Stimulated activated CD4-positive, alpha-beta T cell treated with anti-CD3 and anti-CD28 coated beads, Interleukin-4, amount 100 ng/mL, for 48 hours (primary cell): ENCODE measurements around the gene ARMC3.
"Not testable (repeated sequence)": the region's sequence is repeated elsewhere in the genome, so short reads cannot be mapped to it uniquely, and the experiment has no call there.

Experiments used
- DNase-seq, 2 donors: peaks; one replicate each; pipeline ENCODE4 v3.0.0-alpha.2; 2020; ENCODE audit warnings: low read depth in 2 of 2

Gene ARMC3

DNA sequence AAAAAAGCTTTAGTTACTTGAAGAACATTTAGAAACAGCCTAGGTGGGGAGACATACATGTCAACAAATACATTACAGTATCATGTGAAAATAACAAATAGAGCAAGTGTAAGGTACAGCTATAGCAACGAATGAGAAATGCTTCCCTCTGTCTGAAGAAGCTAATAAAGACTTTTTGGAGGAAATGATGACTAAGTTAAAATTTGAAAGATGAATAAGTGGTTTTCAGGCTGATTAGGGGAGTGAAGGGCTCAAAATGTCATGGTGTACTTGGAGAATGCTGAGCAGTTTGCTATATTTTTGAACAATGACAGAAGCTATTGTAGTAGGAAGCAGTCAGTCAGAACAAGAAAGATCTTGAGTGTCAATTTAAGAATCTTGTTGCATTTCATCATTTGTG is 2.8 kb upstream of the ARMC3 start:
- DNase-seq, result no peak

- DNase-seq, result no peak
These were observed 687 bp upstream of the ARMC3 start for GRCh38 chr10:22927166-22927565.

- not testable (repeated sequence) for DNase-seq
These were observed 1.2 kb downstream of the ARMC3 start for GRCh38 chr10:22929053-22929452.

- DNase-seq, result no peak
These were observed 4.1 kb downstream of the ARMC3 start for GRCh38 chr10:22931948-22932347.

- DNase-seq, result no peak
These were observed 4.9 kb downstream of the ARMC3 start for GRCh38 chr10:22932626-22933370.

DNA sequence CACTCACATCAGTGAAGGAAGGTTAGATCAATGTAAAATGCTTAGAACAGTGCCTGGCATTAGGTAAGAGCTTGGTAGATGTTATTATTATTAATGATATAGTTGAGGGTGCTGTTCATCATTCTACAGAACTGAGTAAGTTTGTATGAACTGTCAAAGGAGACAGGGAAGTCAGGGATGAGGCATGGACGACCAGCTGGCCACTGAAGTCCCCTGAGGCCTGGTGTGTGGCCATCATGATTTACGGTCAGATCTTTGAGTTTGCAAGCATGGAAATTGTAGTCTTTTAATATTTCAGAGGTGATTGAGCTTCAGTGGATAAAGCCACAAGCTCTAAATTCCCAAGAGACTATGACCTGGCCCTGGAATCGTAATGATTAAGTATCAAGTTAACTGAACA is 6.9 kb downstream of the ARMC3 start:
- DNase-seq, result no peak

GRCh38 chr10:22942437-22942836 is 14.6 kb downstream of the ARMC3 start:
- no peak for DNase-seq

- no peak for DNase-seq
These were observed 18.3 kb downstream of the ARMC3 start for GRCh38 chr10:22945934-22946673.

GRCh38 chr10:22954970-22955369 is 27.1 kb downstream of the ARMC3 start:
- DNase-seq, result no peak

- no peak for DNase-seq
These were observed 30.5 kb downstream of the ARMC3 start for GRCh38 chr10:22958338-22958737.

DNA sequence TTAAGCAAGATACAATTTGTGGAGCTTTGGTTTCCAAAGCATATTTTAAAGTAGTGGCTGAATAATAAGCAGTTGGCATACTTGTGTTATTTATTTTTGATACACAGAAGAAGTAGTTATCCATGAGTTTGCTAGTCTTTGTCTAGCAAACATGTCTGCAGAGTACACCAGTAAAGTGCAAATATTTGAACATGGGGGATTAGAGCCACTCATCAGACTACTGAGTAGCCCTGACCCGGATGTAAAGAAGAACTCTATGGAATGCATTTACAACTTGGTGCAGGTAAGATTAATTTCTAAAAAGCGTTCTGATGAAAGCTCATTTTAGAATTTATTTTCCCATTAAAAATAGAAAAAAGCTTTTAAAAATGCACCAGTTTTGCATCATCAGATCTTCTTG is 31.4 kb downstream of the ARMC3 start:
- no peak for DNase-seq

GRCh38 chr10:22959950-22960349 is 32.1 kb downstream of the ARMC3 start:
- no peak for DNase-seq

GRCh38 chr10:22962817-22963216 is 35.0 kb downstream of the ARMC3 start:
- no peak for DNase-seq

GRCh38 chr10:22969704-22970103 is 41.9 kb downstream of the ARMC3 start:
- DNase-seq, result no peak

- no peak for DNase-seq
These were observed 48.7 kb downstream of the ARMC3 start for GRCh38 chr10:22976534-22976933.

GRCh38 chr10:22977751-22978150 is 49.9 kb downstream of the ARMC3 start:
- DNase-seq, result no peak

GRCh38 chr10:22978287-22978686 is 50.4 kb downstream of the ARMC3 start:
- no peak for DNase-seq

- DNase-seq, result no peak
These were observed 51.1 kb downstream of the ARMC3 start for GRCh38 chr10:22978918-22979317.

GRCh38 chr10:22980822-22981221 is 53.0 kb downstream of the ARMC3 start:
- DNase-seq, result no peak

GRCh38 chr10:22984066-22984465 is 56.2 kb downstream of the ARMC3 start:
- no peak for DNase-seq

DNA sequence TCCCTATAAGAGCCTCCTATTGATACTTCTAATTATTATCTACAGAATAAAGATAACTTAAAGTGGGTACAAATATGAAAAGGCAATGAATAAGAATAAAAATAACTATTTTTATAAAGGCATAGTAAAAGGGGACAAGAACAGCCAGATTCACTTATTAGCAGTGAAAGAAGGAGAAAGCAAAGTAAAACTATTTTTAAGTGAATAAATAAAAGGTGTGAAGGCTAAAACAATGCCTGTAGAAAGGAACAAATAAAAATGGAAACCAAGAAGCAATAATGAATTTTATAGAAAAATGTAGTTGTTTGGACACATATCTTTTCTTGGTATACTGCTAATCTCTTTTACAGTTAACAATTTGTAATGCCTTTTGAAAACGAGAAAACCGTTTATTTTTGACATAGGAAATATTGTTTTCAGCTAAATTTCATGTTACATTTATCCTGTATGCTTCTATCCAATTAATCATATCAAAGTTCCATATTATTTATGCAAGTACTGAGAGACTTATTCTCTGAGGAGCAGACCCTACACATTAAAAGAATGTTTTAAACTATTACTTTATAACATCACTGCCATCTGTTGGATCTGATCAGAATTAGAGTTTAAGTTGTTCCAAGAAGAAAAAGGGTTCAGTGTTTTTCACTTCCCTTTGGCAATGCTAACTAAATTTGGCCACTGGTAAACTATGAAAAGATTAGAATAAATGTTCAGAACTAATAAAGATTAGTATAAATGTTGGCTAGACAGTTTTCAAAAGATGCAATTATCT is 59.1 kb downstream of the ARMC3 start:
- DNase-seq, result no peak

DNA sequence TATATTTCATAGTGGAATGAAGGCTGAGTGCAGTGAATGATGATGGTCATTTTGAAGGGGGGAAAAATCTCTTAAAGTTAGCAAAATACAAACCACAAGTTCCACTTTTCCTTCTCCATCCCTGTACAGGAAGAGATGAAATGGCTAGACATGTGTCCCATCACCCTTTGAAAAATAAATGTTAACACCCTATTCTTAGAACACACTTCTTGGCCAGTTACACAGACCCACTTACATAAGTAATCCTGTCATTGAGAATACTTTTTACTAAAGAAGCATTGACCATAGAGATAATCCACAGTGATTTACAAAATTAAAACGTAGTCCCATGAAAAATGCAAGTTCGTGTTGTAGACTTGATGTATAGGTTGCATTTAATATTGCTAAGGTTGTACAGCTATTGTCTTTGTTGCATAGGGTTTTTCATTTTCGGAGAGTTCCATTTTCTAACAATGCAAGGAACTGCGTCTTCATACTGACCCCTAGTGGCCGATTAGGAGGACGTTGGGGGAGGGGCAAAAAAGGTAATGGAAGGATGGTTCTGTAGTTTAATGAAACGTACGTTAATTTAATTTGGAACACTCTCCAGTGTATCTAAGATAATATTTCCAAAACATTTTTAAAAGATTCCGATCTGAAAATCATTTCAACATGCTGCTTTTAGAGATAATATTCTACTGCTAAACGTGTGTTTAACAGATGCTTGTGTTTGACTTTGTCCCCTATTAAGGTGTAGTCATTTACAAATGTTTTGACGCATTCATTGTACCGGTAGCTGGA is 60.9 kb downstream of the ARMC3 start:
- peak; percentile 43 to 45 for DNase-seq
